Activated B cell treated with CpG ODN at 0.5 μM for 24 hours (primary cell): ENCODE results near the gene JMJD4. TPM values are rescaled to one million over a fixed set of nuclear protein-coding genes. Genes with fewer than 3 reads are reported as not detected.
A peak's percentile ranks its signal among the peaks of the same experiment; 100 is the strongest.

Source experiments
- ATAC-seq: fragments of 200-7000 bp; cut with Tn5 transposase; one replicate; pipeline ENCODE4 v1.10.0; 2021; ENCODE audit warnings: low read depth, mild to moderate bottlenecking, moderate library complexity
- CTCF ChIA-PET: fragments of 350-600 bp; sonication (Branson Sonifier 250); formaldehyde crosslinking; loops from one replicate; lab custom pipeline; 2021; ENCODE audit warnings: antibody characterized with exemption; lab: Charles Lee
- POLR2A ChIA-PET: fragments of 350-600 bp; sonication (Branson Sonifier 250); formaldehyde crosslinking; loops from one replicate; lab custom pipeline; 2021; ENCODE audit warnings: antibody characterized with exemption; lab: Charles Lee
- DNase-seq: peaks from one replicate; pipeline ENCODE4 v3.0.0; 2022
- H3K27ac Mint-ChIP-seq: one replicate; pipeline ENCODE4 v1.8.0; 2020; ENCODE audit warnings: mixed read lengths
- H3K27me3 Mint-ChIP-seq: one replicate; pipeline ENCODE4 v1.8.0; 2021; ENCODE audit warnings: mixed read lengths
- H3K36me3 Mint-ChIP-seq: one replicate; pipeline ENCODE4 v1.8.0; 2021; ENCODE audit warnings: low read depth, mixed read lengths
- H3K4me1 Mint-ChIP-seq: one replicate; pipeline ENCODE4 v1.8.0; 2021; ENCODE audit warnings: mixed read lengths
- H3K4me3 Mint-ChIP-seq: one replicate; pipeline ENCODE4 v1.8.0; 2020; ENCODE audit warnings: mild to moderate bottlenecking, mixed read lengths
- H3K9me3 Mint-ChIP-seq: one replicate; pipeline ENCODE4 v1.8.0; 2020; ENCODE audit warnings: mixed read lengths
- CTCF ChIP-seq: fragments of 200-600 bp; IDR thresholded peaks from one replicate; pipeline ENCODE4 v1.8.0; 2022; ENCODE audit warnings: antibody characterized with exemption, mild to moderate bottlenecking
- intact Hi-C: fragments of 100-400 bp; cut with micrococcal nuclease; formaldehyde crosslinking; loops from one replicate; pipeline ENCODE4 v1.15.1; 2024
- total RNA-seq: library from RNA; stranded (reverse); gene quantifications from 2 replicates; pipeline ENCODE4 v1.2.3, GENCODE V29; 2022

The JMJD4 gene
- total RNA-seq, 1 donor from 2014 or later: 26.7 TPM

GRCh38 chr1:227728059-227728891 lies 6.8 kb downstream of the JMJD4 start:
- H3K4me3 Mint-ChIP-seq: peak overlapping the region; percentile 80
- H3K27me3 Mint-ChIP-seq: peaks cover 2% of the 10 kb centered on the region
- ChIA-PET CTCF (no interaction called here), POLR2A (interaction anchor here (1.1 to 1.4 kb wide), 2 partner anchors 60 to 164 kb away, joined by 3 read pairs; no protein-coding TSS in a partner anchor)
- peaks cover 8% of the 10 kb centered on the region for H3K9me3 Mint-ChIP-seq
- peaks cover 38% of the 10 kb centered on the region for H3K4me1 Mint-ChIP-seq
- intact Hi-C loops: loop anchor here (5.0 kb wide), 2 partner anchors 71 to 1321 kb away; partner anchors contain the start of gene PARP1
- TF ChIP-seq CTCF: no peak
- H3K27ac Mint-ChIP-seq: peak overlapping the region; percentile 76
- H3K36me3 Mint-ChIP-seq: peaks cover 12% of the 10 kb centered on the region
- DNase-seq: peak; percentile 47
- peak; percentile 67 for ATAC-seq

- TF ChIP-seq CTCF: no peak
- Mint-ChIP-seq H3K36me3 (peaks cover 8% of the 10 kb centered on the region), H3K27ac (peak overlapping the region; percentile 76), H3K27me3 (peaks cover 2% of the 10 kb centered on the region), H3K4me1 (peaks cover 35% of the 10 kb centered on the region), H3K4me3 (peak overlapping the region; percentile 48), H3K9me3 (peaks cover 18% of the 10 kb centered on the region)
- ChIA-PET POLR2A (interaction anchor here (1.4 kb wide), 1 partner anchor 61 kb away, joined by 3 read pairs; no protein-coding TSS in a partner anchor), CTCF (no interaction called here)
- no peak for DNase-seq
- intact Hi-C loops: loop anchor here (5.0 kb wide), 2 partner anchors 70 to 1320 kb away; partner anchors contain the start of gene PARP1
- ATAC-seq: peak; percentile 9
Measured at GRCh38 chr1:227726924-227727599, 8.0 kb downstream of the JMJD4 start.

- peaks cover 25% of the 10 kb centered on the region for H3K9me3 Mint-ChIP-seq
- ATAC-seq (no peak), DNase-seq (no peak)
- CTCF ChIA-PET: no interaction called here
- H3K4me3 Mint-ChIP-seq: no peak overlapping the region
- H3K36me3 Mint-ChIP-seq: peaks cover 6% of the 10 kb centered on the region
- POLR2A ChIA-PET: no interaction called here
- peaks cover 35% of the 10 kb centered on the region for H3K4me1 Mint-ChIP-seq
- H3K27me3 Mint-ChIP-seq: peaks cover 2% of the 10 kb centered on the region
- TF ChIP-seq CTCF: no peak
- no peak overlapping the region for H3K27ac Mint-ChIP-seq
- intact Hi-C loops: loop anchor here (5.0 kb wide), 2 partner anchors 69 to 1319 kb away; partner anchors contain the start of gene PARP1
Measured at GRCh38 chr1:227726318-227726717, 8.8 kb downstream of the JMJD4 start.

GRCh38 chr1:227725046-227725445 lies 10.1 kb downstream of the JMJD4 start:
- CTCF ChIA-PET: no interaction called here
- peaks cover 2% of the 10 kb centered on the region for H3K27me3 Mint-ChIP-seq
- ATAC-seq: no peak
- no peak for TF ChIP-seq CTCF
- peaks cover 35% of the 10 kb centered on the region for H3K9me3 Mint-ChIP-seq
- H3K4me3 Mint-ChIP-seq: no peak overlapping the region
- intact Hi-C loops: loop anchor here (5.0 kb wide), 2 partner anchors 68 to 1318 kb away; partner anchors contain the start of gene PARP1
- no peak for DNase-seq
- H3K27ac Mint-ChIP-seq: no peak overlapping the region
- H3K4me1 Mint-ChIP-seq: peaks cover 31% of the 10 kb centered on the region
- peaks cover 6% of the 10 kb centered on the region for H3K36me3 Mint-ChIP-seq
- POLR2A ChIA-PET: no interaction called here

- no peak for TF ChIP-seq CTCF
- no peak overlapping the region for H3K27ac Mint-ChIP-seq
- DNase-seq: no peak
- H3K9me3 Mint-ChIP-seq: peaks cover 49% of the 10 kb centered on the region
- ChIA-PET POLR2A (no interaction called here), CTCF (no interaction called here)
- H3K4me3 Mint-ChIP-seq: no peak overlapping the region
- intact Hi-C loops: no loop called here
- H3K36me3 Mint-ChIP-seq: peaks cover 8% of the 10 kb centered on the region
- peaks cover 2% of the 10 kb centered on the region for H3K27me3 Mint-ChIP-seq
- H3K4me1 Mint-ChIP-seq: peaks cover 17% of the 10 kb centered on the region
- ATAC-seq: no peak
Measured at GRCh38 chr1:227723474-227723873, 11.6 kb downstream of the JMJD4 start.
